IMR-90 (cell line): ENCODE data around the gene PLXNC1. TPM values are rescaled to one million over a fixed set of nuclear protein-coding genes. Genes with fewer than 3 reads are reported as not detected.

ENCODE experiments used
- ATAC-seq: fragments of 200-7000 bp; cut with Tn5 transposase; 2 replicates; pipeline ENCODE4 v1.9.1; 2020; ENCODE audit warnings: low read depth, mild to moderate bottlenecking, moderate library complexity
- BruUV-seq: library from RNA; stranded (reverse); fragments of 400-500 nt; replicated peaks from 2 replicates; lab custom pipeline; 2021; lab: Mats Ljungman, UMichigan
- CTCF ChIA-PET: fragments of 300-600 bp; formaldehyde crosslinking; extraction: SDS; loops from one replicate; lab custom pipeline; 2021; ENCODE audit warnings: antibody characterized with exemption; lab: Yijun Ruan, JAX
- POLR2A ChIA-PET: fragments of 300-600 bp; sonication (Branson Sonifier 250); formaldehyde crosslinking; loops from one replicate; lab custom pipeline; 2022; ENCODE audit warnings: antibody characterized with exemption; ENCODE audit not compliant: unreplicated experiment; lab: Charles Lee
- DNase-seq: peaks from one replicate; pipeline ENCODE4 v3.0.0; 2013
- H2AFZ ChIP-seq: replicated peaks from 2 replicates; pipeline ENCODE3; 2013; ENCODE audit warnings: low read length, mild to moderate bottlenecking; ENCODE audit not compliant: poor library complexity
- H2AK5ac ChIP-seq: 2 replicates; pipeline ENCODE4 v1.6.1; 2013; ENCODE audit warnings: low read depth, low read length, inconsistent platforms
- H2AK9ac ChIP-seq: replicated peaks from 2 replicates; pipeline ENCODE3; 2013; ENCODE audit warnings: mild to moderate bottlenecking, low read depth, low read length, moderate library complexity; ENCODE audit not compliant: poor library complexity
- H2BK120ac ChIP-seq: 2 replicates; pipeline ENCODE4 v1.6.1; 2013; ENCODE audit warnings: low read depth, low read length, inconsistent platforms
- H2BK15ac ChIP-seq: 3 replicates; pipeline ENCODE4 v1.6.1; 2013; ENCODE audit warnings: low read depth, low read length, inconsistent platforms
- H2BK20ac ChIP-seq: 2 replicates; pipeline ENCODE4 v1.6.1; 2013; ENCODE audit warnings: low read depth, mild to moderate bottlenecking, inconsistent platforms, low read length, moderate library complexity
- H2BK5ac ChIP-seq: 2 replicates; pipeline ENCODE4 v1.6.1; 2013; ENCODE audit warnings: mild to moderate bottlenecking, low read depth, low read length, inconsistent platforms; ENCODE audit not compliant: poor library complexity, severe bottlenecking
- H3K14ac ChIP-seq: replicated peaks from 2 replicates; pipeline ENCODE4 v1.6.1; 2013; ENCODE audit warnings: low read depth, low read length, inconsistent platforms
- H3K18ac ChIP-seq: 2 replicates; pipeline ENCODE4 v1.6.1; 2013; ENCODE audit warnings: low read depth, low read length, control low read depth
- H3K23ac ChIP-seq: 2 replicates; pipeline ENCODE4 v1.6.1; 2013; ENCODE audit warnings: low read depth, low read length, inconsistent platforms
- H3K27ac ChIP-seq: 2 replicates; pipeline ENCODE4 v1.5.1; 2013; ENCODE audit warnings: mild to moderate bottlenecking, control low read depth, low read length; ENCODE audit not compliant: insufficient read depth
- H3K27me3 ChIP-seq: 2 replicates; pipeline ENCODE4 v1.6.1; 2013; ENCODE audit warnings: low read length; ENCODE audit not compliant: control insufficient read depth, insufficient read depth
- H3K36me3 ChIP-seq: 2 replicates; pipeline ENCODE4 v1.6.1; 2013; ENCODE audit warnings: low read length, mixed read lengths; ENCODE audit not compliant: control insufficient read depth, insufficient read depth
- H3K4ac ChIP-seq: 2 replicates; pipeline ENCODE4 v1.6.1; 2013; ENCODE audit warnings: low read depth, low read length, inconsistent platforms
- H3K4me1 ChIP-seq: 2 replicates; pipeline ENCODE4 v1.6.1; 2013; ENCODE audit warnings: low read length, mixed read lengths; ENCODE audit not compliant: control insufficient read depth, insufficient read depth
- H3K4me2 ChIP-seq: 2 replicates; pipeline ENCODE4 v1.6.1; 2013; ENCODE audit warnings: low read depth, mild to moderate bottlenecking, control low read depth, low read length, moderate library complexity
- H3K4me3 ChIP-seq: 2 replicates; pipeline ENCODE4 v1.5.1; 2013; ENCODE audit warnings: low read depth, mild to moderate bottlenecking, control low read depth, low read length, moderate library complexity; ENCODE audit not compliant: insufficient read depth
- H3K56ac ChIP-seq: 2 replicates; pipeline ENCODE4 v1.6.1; 2013; ENCODE audit warnings: low read length, inconsistent platforms; ENCODE audit not compliant: insufficient read depth; ENCODE audit errors: extremely low read depth
- H3K79me1 ChIP-seq, 2 experiments: 2 replicates each; pipeline ENCODE4 v1.6.1; 2013; ENCODE audit warnings: low read length in 2 of 2, inconsistent platforms in 1 of 2, low read depth in 1 of 2
- H3K9ac ChIP-seq: 2 replicates; pipeline ENCODE4 v1.6.1; 2013; ENCODE audit warnings: low read depth, low read length, control low read depth
- H3K9me1 ChIP-seq: 2 replicates; pipeline ENCODE4 v1.6.1; 2013; ENCODE audit warnings: low read length, inconsistent platforms; ENCODE audit not compliant: insufficient read depth
- H3K9me3 ChIP-seq: 2 replicates; pipeline ENCODE4 v1.6.1; 2013; ENCODE audit warnings: low read length; ENCODE audit not compliant: control insufficient read depth, insufficient read depth
- H4K20me1 ChIP-seq: 2 replicates; pipeline ENCODE4 v1.6.1; 2013; ENCODE audit warnings: low read length, inconsistent platforms; ENCODE audit not compliant: insufficient read depth
- H4K5ac ChIP-seq: 2 replicates; pipeline ENCODE4 v1.6.1; 2013; ENCODE audit warnings: mild to moderate bottlenecking, low read depth, low read length, control low read depth
- H4K8ac ChIP-seq, 2 experiments: 2 replicates each; pipeline ENCODE4 v1.6.1; 2013; ENCODE audit warnings: low read depth in 2 of 2, low read length in 2 of 2, control low read depth in 1 of 2, inconsistent platforms in 1 of 2
- H4K91ac ChIP-seq: 2 replicates; pipeline ENCODE4 v1.6.1; 2013; ENCODE audit warnings: low read depth, low read length, inconsistent platforms; ENCODE audit not compliant: insufficient read depth
- BHLHE40 ChIP-seq: fragments of 150-350 bp; IDR thresholded peaks from 2 replicates; pipeline ENCODE4 v1.6.1; 2016; ENCODE audit warnings: mild to moderate bottlenecking, low read depth, low read length
- CEBPB ChIP-seq: IDR thresholded peaks from 2 replicates; pipeline ENCODE4 v1.6.1; 2012; ENCODE audit warnings: low read depth, low read length, improper control_type of control experiment
- FOS ChIP-seq: fragments of 150-350 bp; IDR thresholded peaks from 2 replicates; pipeline ENCODE4 v1.6.1; 2016; ENCODE audit warnings: low read depth, low read length
- MAFK ChIP-seq: IDR thresholded peaks from 2 replicates; pipeline ENCODE4 v1.6.1; 2012; ENCODE audit warnings: low read depth, low read length, improper control_type of control experiment
- WGBS, 2 experiments: methylation state at CpG; one replicate each; pipeline versions ENCODE4 v1.1.5 to v1.1.7; 2013; ENCODE audit warnings: missing lambda C conversion rate in 2 of 2; ENCODE audit not compliant: insufficient read length in 1 of 2; ENCODE audit errors: extremely low coverage in 2 of 2; 5-methylcytosine and 5-hydroxymethylcytosine counted together
- dilution Hi-C: fragments of 300-500 bp; cut with HindIII; formaldehyde crosslinking; loops from one replicate; pipeline ENCODE4 v1.14.3; 2018; ENCODE audit warnings: low sequenced_read_pairs; ENCODE audit not compliant: unreplicated experiment
- in situ Hi-C: fragments of 300-500 bp; cut with MboI; formaldehyde crosslinking; loops from 3 replicates; pipeline ENCODE4 v1.14.3; 2019; ENCODE audit warnings: low sequenced_read_pairs, inconsistent platforms, mixed read lengths
- intact Hi-C: fragments of 100-400 bp; cut with micrococcal nuclease; formaldehyde crosslinking; loops from 2 replicates; pipeline ENCODE4 v1.10.0; 2022
- polyA plus RNA-seq, 3 experiments: library from polyadenylated mRNA; depleted of rRNA; stranded (reverse); fragments of >200 nt; gene quantifications; 2 replicates each; pipeline ENCODE4 v1.2.3, GENCODE V29; 2012; ENCODE audit warnings: low replicate concordance in 1 of 3
- total RNA-seq: library from RNA; depleted of rRNA; stranded (reverse); fragments of >200 nt; gene quantifications from 2 replicates; pipeline ENCODE4 v1.2.3, GENCODE V29; 2012

PLXNC1 gene
- total and polyA plus RNA-seq, 2 of the 4 experiments (the other 2 are of a cell fraction): 1.0 to 1.6 TPM

DNA sequence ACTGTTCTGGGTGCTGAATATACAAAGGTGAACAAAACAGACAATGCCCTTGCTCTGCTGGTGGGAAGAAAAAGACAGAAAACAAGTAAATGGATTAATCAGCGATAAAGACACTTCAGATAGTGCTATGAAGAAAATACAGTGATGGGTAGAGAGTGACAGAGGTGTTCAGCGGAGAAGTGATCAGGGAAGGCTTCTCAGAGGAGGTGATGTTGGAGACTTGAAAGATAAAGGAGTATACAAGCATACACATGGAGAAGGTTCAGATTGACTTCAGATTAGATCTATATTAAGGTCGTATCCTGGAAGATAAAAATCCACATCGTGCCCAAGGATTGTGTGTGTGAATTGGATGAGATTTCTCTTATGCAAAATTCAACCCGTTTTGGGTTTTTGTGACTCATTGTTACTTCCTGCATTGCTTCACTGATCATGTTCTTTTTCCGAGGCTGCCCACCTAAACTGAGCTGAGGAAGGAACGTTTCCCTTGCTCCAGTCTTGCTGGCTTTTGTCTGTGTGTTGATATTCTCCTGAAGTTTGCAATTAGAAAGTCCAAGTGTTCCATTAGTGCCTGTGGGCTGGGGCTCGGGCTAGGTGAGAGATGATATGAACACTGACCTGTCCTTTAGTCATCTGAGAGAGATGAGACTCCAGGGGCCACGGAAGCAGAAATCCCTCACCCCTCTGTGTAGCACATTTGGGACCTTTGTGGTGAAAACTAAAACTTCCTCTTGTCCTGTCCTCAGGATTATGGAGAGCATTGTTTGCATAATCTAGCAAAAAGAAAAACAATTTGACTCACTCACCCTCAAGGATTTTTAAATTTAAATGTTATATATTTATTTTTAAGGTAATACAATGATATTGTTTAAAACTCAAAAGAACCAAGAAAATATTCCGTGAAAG, 27.6 kb downstream of the PLXNC1 start:
- Histone ChIP-seq H4K20me1 (no peaks in the 10 kb centered on the region), H3K9me1 (peaks cover 6% of the 10 kb centered on the region; the same call in 1 of the 2 replicates), H2BK20ac (peak overlapping the region; percentile 85), H3K36me3 (no peaks in the 10 kb centered on the region), H4K91ac (peak overlapping the region; percentile 32; the same call in 1 of the 2 replicates), H3K9ac (no peak overlapping the region), H3K14ac (peak overlapping the region; percentile 27), H3K4me2 (peak overlapping the region; percentile 10; the same call in 1 of the 2 replicates), H3K79me1 (no peaks in the 10 kb centered on the region), H3K18ac (peak overlapping the region; percentile 42), H4K5ac (no peak overlapping the region), H2AK9ac (no peak overlapping the region), H4K8ac (peak overlapping the region in 1 of 2 experiments; percentile 49; a peak in 2 of 4 replicates), H3K27ac (0 out of 2 replicates have a peak overlapping the region, but pooled peaks have one; percentile 2), H3K23ac (peak overlapping the region; percentile 32; the same call in 1 of the 2 replicates), H3K4ac (peak overlapping the region; percentile 54), H2BK120ac (peak overlapping the region; percentile 47), H2BK5ac (no peak overlapping the region), H3K4me1 (peaks cover 18% of the 10 kb centered on the region), H2AK5ac (peak overlapping the region; percentile 61; the same call in 1 of the 2 replicates), H2AFZ (peak overlapping the region; percentile 75), H3K9me3 (peaks cover 6% of the 10 kb centered on the region), H2BK15ac (peak overlapping the region; percentile 26; the same call in 1 of the 3 replicates), H3K4me3 (no peak overlapping the region), H3K56ac (no peak overlapping the region; the same call in 1 of the 2 replicates), H3K27me3 (no peaks in the 10 kb centered on the region)
- 45% methylated on average over 4 of the region's 10 CpGs; no CpG with 5 or more reads in 1 of the 2 experiments for WGBS, 2 experiments
- POLR2A ChIA-PET: no interaction called here
- intact Hi-C loops: no loop called here
- TF ChIP-seq CEBPB (peak; percentile 73), FOS (0 out of 2 replicates have a peak, but pooled peaks have one; percentile 6), BHLHE40 (no peak), MAFK (no peak)
- no TSS peak for BruUV-seq
- CTCF ChIA-PET: interaction anchor here (0.6 kb wide), 1 partner anchor 1030 kb away, joined by 5 read pairs; no protein-coding TSS in a partner anchor
- DNase-seq (peak; percentile 36), ATAC-seq (no peak)
- in situ Hi-C loops: no loop called here
- dilution Hi-C loops: no loop called here
